ENCODE results near the gene RNU6-9. TPM values are rescaled to one million over a fixed set of nuclear protein-coding genes. Genes with fewer than 3 reads are reported as not detected.

RNU6-9 gene
- total RNA-seq, 1 donor from 2014 or later: not detected

GRCh38 chr19:938233-938923, 45.1 kb downstream of the RNU6-9 start:
- DNase-seq (ENCODE audit: missing footprints) (no peak), ATAC-seq (no peak)
- intact Hi-C loops (cut with DNase I): no loop called here

- intact Hi-C loops (cut with DNase I): no loop called here
- DNase-seq (ENCODE audit: missing footprints) (no peak), ATAC-seq (no peak)
These were observed 46.2 kb downstream of the RNU6-9 start for GRCh38 chr19:939439-939838.

GRCh38 chr19:939922-940321, 46.6 kb downstream of the RNU6-9 start:
- DNase-seq (ENCODE audit: missing footprints) (no peak), ATAC-seq (no peak)
- intact Hi-C loops (cut with DNase I): no loop called here

GRCh38 chr19:940591-941291, 47.5 kb downstream of the RNU6-9 start:
- ATAC-seq (peak; percentile 72), DNase-seq (ENCODE audit: missing footprints) (peak; percentile 91)
- intact Hi-C loops (cut with DNase I): no loop called here

GRCh38 chr19:941292-942132, 48.2 kb downstream of the RNU6-9 start:
- intact Hi-C loops (cut with DNase I): no loop called here
- DNase-seq (ENCODE audit: missing footprints) (no peak), ATAC-seq (no peak)

GRCh38 chr19:942133-942645, 48.9 kb downstream of the RNU6-9 start:
- intact Hi-C loops (cut with DNase I): no loop called here
- DNase-seq (ENCODE audit: missing footprints) (no peak), ATAC-seq (no peak)

Other genes starting within 250 kb of the RNU6-9 start
- gene RNF126, start 230.3 kb upstream of the RNU6-9 start, total RNA-seq: 19.7 TPM
- 37.1 TPM for gene FSTL3, start 217.1 kb upstream of the RNU6-9 start, total RNA-seq
- gene PRSS57, start 198.0 kb upstream of the RNU6-9 start, total RNA-seq: not detected
- gene PALM, start 184.5 kb upstream of the RNU6-9 start, total RNA-seq: 34.0 TPM
- not detected for gene MISP, start 142.4 kb upstream of the RNU6-9 start, total RNA-seq
- gene PTBP1, start 96.0 kb upstream of the RNU6-9 start, total RNA-seq: 67.6 TPM
- not detected for gene PLPPR3, start 71.5 kb upstream of the RNU6-9 start, total RNA-seq
- gene AZU1, start 65.6 kb upstream of the RNU6-9 start, total RNA-seq: not detected
- not detected for gene PRTN3, start 52.5 kb upstream of the RNU6-9 start, total RNA-seq
- 1.6 TPM for gene ELANE, start 41.2 kb upstream of the RNU6-9 start, total RNA-seq
- 655 TPM for gene CFD, start 33.8 kb upstream of the RNU6-9 start, total RNA-seq
- gene MED16, start 297 bp upstream of the RNU6-9 start, total RNA-seq: 23.5 TPM
- gene R3HDM4, start 19.7 kb downstream of the RNU6-9 start, total RNA-seq: 21.9 TPM
- gene KISS1R, start 23.8 kb downstream of the RNU6-9 start, total RNA-seq: not detected
- gene ARID3A, start 32.6 kb downstream of the RNU6-9 start, total RNA-seq: 6.7 TPM
- gene WDR18, start 90.9 kb downstream of the RNU6-9 start, total RNA-seq: 20.7 TPM
- 0.35 TPM for gene GRIN3B, start 106.9 kb downstream of the RNU6-9 start, total RNA-seq
- gene TMEM259, start 127.6 kb downstream of the RNU6-9 start, total RNA-seq: 106 TPM
- gene RNU6-2, start 128.0 kb downstream of the RNU6-9 start, total RNA-seq: not detected
- 69.3 TPM for gene CNN2, start 133.1 kb downstream of the RNU6-9 start, total RNA-seq
- gene ABCA7, start 146.6 kb downstream of the RNU6-9 start, total RNA-seq: 7.7 TPM
- 6.6 TPM for gene ARHGAP45, start 173.7 kb downstream of the RNU6-9 start, total RNA-seq
- 142 TPM for gene POLR2E, start 201.9 kb downstream of the RNU6-9 start, total RNA-seq
- 361 TPM for gene GPX4, start 210.5 kb downstream of the RNU6-9 start, total RNA-seq